Activated naive CD4-positive, alpha-beta T cell (primary cell): ENCODE results near the gene C17orf78.
"Not testable (repeated sequence)": the region's sequence is repeated elsewhere in the genome, so short reads cannot be mapped to it uniquely, and the experiment has no call there.

Experiments
- DNase-seq, 4 experiments: peaks; one replicate each; lab custom pipeline; 2025; lab: John Stamatoyannopoulos, UW

C17orf78 gene

DNA sequence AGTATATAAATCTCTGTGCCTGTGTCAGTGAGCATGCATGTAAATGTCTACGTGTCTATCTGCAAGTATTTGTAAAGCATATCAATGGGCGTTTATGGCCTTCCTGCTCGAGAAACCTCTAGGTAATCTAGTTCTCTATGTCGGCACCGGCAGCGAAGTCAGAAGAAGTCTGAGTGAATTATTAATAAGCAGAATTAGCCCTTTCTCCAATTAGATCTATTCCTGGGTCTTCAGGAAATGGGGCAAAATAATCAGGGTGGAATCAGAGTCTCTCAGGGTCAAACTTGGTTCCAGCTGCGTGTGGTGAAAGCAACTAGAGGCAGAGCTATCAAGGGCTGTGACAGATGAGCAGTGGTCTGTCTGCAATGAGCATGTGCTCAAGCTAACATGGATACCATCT, at the start of gene C17orf78:
Gene C17orf78 (plus strand): TSS at position 280 of the 400 bp plus-strand sequence. CDS start 108 bp downstream, at position 388.
- no peak for DNase-seq

DNA sequence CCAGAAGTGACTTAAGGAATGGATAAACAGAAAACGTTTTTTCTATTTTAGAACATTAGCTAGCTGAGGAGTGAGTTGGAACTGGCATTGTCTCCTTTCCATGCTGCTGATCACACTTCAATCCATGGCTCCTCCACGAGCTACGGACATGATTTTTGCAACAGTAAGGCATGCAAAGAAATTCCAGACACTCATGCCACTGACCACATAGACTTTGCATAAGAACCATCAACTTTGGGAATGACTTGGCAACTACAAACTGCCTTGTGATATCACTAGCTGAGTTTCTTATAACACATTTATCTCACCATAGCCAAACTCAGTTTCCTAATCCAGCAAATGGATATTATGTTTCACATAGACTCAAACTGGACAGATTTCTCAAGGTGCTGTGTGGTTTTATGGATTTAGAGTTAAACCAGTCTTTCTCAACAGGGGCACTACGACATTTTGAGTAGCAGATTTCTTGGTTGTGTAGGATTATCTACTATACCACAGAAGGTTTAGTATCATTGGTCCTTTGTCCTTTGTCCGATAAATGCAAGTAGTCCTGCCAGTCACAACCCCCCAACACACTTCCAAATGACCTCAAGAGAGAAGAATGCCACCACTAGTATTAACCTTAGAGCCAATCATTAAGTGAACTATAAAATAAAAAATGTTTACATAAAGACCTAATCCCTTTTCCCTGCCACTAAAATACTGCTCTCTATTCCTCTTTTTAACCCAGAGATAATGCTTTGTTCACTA, 48.3 kb upstream of the C17orf78 start:
- no peak for DNase-seq

- no peak for DNase-seq
Observed at GRCh38 chr17:37338847-37339246, 36.9 kb upstream of the C17orf78 start.

GRCh38 chr17:37339321-37339720, 36.5 kb upstream of the C17orf78 start:
- no peak for DNase-seq

- DNase-seq: no peak
Observed at GRCh38 chr17:37340804-37341203, 35.0 kb upstream of the C17orf78 start.

GRCh38 chr17:37342589-37342988, 33.2 kb upstream of the C17orf78 start:
- no peak for DNase-seq

DNA sequence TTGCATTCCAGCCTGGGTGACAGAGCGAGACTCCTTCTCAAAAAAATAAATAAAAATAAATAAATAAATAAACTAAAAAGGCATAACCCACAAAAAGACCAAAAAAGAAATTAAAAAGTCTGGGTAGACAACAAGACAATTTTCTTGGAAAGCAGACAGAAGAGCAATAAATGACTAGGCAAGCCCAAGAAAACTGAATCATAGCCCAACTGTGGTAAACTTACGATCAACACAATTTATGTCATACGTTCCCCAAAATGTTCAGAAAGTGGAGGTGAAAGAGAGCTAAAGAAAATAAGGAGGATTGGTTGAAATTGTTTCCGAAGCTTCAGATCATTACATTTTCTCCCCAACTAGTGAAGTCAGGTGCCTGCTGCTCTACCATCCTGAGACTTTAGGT, 31.3 kb upstream of the C17orf78 start:
- no peak for DNase-seq

DNA sequence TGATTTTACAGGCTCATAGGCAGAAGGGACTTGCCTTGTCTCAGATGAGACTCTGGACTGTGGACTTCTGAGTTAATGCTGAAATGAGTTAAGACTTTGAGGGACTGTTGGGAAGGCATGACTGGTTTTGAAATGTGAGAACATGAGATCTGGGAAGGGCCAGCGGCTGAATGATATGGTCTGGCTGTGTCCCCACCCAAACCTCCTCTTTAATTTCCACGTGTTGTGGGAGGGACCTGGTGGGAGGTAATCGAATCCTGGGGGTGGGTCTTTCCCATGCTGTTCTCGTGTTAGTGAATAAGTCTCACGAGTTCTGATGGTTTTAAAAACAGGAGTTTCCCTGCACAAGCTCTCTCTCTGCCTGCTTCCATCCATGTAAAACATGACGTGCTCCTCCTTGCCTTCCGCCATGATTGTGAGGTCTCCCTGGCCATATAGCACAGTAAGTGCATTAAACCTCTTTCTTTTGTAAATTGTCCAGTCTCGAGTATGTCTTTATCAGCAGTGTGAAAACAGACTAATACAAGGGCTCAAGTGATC, 28.9 kb upstream of the C17orf78 start:
- not testable (repeated sequence) for DNase-seq

DNA sequence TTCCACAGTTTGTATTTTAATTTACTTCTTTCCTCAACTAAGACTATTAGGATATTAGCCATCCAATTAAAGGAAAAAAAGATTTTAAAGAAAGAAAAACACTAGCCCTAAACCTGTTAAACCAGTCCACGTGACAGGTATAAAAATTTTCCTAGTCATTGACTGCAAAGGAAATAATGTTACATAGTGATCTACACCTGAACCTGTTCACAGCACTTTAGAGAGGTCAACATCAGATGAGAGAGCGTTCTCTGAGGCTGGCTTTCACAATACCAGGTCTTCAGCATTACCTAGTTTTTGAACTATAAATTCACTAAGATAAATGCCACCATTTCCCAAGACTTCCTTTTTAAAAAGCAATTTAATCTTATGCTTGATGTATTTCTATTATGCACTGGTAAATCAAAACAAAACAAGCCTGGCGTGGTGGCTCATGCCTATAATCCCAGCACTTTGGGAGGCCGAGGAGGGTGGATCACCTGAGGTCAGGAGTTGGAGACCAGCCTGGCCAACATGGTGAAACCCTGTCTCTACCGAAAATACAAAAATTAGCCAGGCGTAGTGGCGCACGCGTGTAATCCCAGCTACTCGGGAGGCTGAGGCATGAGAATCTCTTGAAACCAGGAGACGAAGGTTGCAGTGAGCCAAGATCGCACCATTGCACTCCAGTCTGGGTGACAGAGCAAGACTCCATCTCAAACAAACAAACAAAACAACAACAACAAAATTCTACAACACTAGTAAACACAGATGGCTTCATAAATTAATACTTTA, 18.8 kb upstream of the C17orf78 start:
- DNase-seq: not testable (repeated sequence)

- DNase-seq: no peak
Observed at GRCh38 chr17:37358098-37358829, 17.5 kb upstream of the C17orf78 start.

DNA sequence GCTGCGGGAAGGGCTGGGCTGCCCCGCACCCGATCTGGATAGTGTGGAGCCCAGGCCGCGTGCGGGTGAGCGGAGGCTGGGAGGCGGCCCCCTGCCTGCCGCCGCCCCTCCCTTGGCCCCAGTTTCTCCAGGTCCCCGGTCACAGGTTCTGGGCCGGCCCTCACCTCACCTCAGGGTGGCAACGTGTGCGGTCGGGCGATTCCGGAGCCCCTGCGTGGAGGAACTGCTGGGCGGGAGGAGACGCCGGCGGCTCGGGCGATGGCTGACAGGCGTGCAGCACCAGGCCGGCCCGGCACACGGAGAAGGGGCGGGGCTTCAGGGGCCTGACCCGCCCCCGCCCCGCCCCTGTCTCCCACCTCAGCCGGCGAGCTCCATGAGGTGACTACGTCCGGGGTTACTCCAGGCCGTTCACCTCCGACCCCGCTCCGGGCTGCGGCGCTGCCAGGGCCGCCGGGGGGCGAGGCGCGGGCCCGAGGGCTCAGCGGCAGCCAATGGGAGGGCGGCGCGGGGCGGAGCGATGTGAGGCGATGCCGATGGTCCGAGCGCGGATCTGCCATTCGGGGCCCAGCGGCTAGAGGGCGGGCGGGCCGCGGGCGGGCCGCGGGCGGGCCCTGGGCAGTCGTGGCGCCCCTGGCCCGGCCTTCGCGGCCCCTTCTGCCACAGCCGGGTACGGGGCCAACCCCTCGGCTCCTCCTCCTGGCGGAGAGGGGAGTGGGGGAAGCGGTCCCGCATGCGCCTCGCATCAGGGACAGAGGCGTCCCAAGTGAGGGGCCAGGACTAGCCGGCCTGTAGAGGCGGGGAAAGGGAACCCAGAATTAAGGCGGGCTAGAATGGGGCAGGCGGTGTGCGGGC, 16.7 kb upstream of the C17orf78 start:
- DNase-seq: peak; percentile 62 to 80 (median 66)

- no peak for DNase-seq
Observed at GRCh38 chr17:37359682-37360188, 16.1 kb upstream of the C17orf78 start.

- no peak for DNase-seq
Observed at GRCh38 chr17:37360632-37361031, 15.2 kb upstream of the C17orf78 start.

GRCh38 chr17:37361543-37361942, 14.2 kb upstream of the C17orf78 start:
- no peak for DNase-seq

- no peak for DNase-seq
Observed at GRCh38 chr17:37365589-37365988, 10.2 kb upstream of the C17orf78 start.

- DNase-seq: no peak
Observed at GRCh38 chr17:37368577-37368976, 7.2 kb upstream of the C17orf78 start.

GRCh38 chr17:37373530-37374159, 2.1 kb upstream of the C17orf78 start:
- peak in 3 of 4 experiments; percentile 8 to 39 (median 17) for DNase-seq

DNA sequence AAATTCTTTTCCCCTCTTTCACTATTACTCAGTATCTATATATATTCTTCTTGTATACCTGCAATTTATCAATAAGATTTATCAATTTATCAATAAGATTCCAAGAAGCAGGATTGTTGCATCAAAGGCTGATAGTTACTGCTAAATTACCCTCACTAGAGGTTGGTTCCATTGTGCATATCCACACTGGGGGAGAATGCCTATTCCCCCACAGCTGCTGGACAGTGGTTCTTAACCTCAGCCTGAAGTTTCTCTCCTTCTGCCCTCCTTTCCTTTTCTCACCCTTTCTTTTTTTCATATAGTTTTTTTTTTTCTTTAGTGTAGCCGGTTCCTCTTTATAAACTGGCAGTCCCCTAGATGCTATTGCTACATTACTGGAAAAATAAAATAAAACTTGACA, 6.3 kb downstream of the C17orf78 start:
- no peak for DNase-seq

DNA sequence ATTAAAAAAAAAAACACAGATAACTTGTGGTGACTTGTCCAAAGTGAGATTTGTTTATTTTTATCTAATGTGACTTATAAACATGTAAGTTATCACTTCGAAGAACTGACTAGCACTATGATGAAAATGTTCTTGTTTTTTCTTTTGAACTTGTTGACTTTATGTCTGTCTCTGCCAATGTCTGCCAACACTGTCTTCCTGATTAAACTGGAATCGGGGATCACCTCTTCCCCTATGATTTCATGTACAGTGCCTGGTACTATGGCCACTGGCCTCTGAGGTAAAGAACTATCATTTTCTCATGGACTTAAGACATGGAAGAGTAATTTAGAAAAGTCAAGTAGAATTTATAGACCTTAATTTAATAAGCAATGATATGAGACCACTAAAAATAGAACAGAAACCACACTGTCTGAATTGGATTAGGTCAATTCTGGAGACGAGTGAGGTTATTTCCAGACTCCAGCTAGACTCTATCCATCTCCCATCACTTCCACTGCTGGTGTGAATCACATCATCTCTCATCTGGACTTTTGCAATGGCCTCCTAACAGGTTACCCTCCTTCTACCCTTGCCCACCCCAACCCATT, 8.9 kb downstream of the C17orf78 start:
- no peak for DNase-seq

GRCh38 chr17:37385474-37385990, 9.7 kb downstream of the C17orf78 start:
- DNase-seq: no peak
